ENCODE data around the gene FNDC3B.

Gene FNDC3B

DNA sequence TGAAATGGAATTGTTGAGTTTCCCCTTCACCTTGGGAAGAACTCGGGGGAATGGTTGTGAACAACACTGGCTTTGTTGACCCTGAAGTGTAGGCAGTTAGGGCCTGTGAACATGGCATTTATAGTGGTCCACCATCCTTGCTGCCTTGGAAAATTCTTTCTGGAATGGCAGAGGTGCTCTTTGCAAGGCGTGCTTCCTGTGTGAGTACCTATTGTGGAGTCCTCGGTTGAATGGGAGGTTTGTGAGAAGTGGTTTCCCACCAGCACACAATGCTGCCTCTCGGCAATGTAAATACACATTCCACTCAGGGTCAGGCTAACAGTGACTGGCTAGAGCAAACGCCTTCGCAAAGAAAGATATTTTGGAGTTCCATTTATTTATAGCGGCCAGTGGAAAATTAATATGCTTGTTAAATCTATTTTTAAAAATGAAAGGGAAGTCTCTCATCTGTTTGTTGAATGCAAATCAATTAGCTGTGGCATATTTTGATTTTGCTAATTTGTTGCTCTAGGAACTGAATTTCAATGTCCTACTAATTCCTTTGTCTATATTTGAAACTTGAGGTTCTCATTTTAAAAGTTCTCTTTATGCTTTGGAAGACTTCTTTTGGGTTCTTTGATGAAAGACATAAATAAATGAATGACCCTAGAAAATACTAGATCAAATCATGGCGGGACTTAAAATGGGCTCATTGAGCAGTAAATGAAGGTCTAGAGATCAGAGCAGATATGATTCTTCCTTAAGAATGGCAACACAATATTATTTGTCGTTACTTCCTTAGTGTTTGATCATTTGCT, 59.5 kb downstream of the FNDC3B start:
- H3K36me3 Mint-ChIP-seq = no peaks in the 10 kb centered on the region

DNA sequence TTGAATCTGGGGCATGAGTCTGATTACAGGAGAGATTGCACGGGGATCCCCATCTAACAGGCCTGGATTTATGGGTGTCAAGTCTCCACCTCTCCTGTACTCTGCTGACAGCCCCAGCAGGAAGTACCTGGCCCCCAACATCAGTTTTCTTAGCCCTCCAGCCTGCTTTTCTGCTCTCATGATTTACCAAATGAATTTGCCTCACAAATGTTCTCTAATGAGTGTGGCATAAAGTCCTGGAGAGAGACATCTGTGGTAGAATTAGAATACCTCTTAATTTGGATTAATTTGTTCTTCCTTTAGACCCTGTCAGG, 60.1 kb downstream of the FNDC3B start:
- H3K36me3 Mint-ChIP-seq = no peaks in the 10 kb centered on the region
- H3K27me3 Mint-ChIP-seq = no peaks in the 10 kb centered on the region
- no peak overlapping the region for H3K27ac Mint-ChIP-seq
- no peaks in the 10 kb centered on the region for H3K9me3 Mint-ChIP-seq (ENCODE audit: low read depth)
- peaks cover 80% of the 10 kb centered on the region for H3K4me1 Mint-ChIP-seq (ENCODE audit: low read depth)
- H3K4me3 Mint-ChIP-seq = no peak overlapping the region

More for the DNA sequence above, 59.5 kb downstream of the FNDC3B start:
- Mint-ChIP-seq H3K4me3 (no peak overlapping the region), H3K4me1 (ENCODE audit: low read depth) (peaks cover 78% of the 10 kb centered on the region), H3K27me3 (no peaks in the 10 kb centered on the region), H3K27ac (no peak overlapping the region), H3K9me3 (ENCODE audit: low read depth) (no peaks in the 10 kb centered on the region)

GRCh38 chr3:172100482-172100881, 61.1 kb downstream of the FNDC3B start:
- H3K27ac Mint-ChIP-seq = no peak overlapping the region
- H3K27me3 Mint-ChIP-seq = no peaks in the 10 kb centered on the region
- peaks cover 79% of the 10 kb centered on the region for H3K4me1 Mint-ChIP-seq (ENCODE audit: low read depth)
- H3K9me3 Mint-ChIP-seq (ENCODE audit: low read depth) = no peaks in the 10 kb centered on the region
- H3K36me3 Mint-ChIP-seq = no peaks in the 10 kb centered on the region
- no peak overlapping the region for H3K4me3 Mint-ChIP-seq

GRCh38 chr3:172101107-172101506, 61.7 kb downstream of the FNDC3B start:
- Mint-ChIP-seq H3K4me1 (ENCODE audit: low read depth) (peaks cover 80% of the 10 kb centered on the region), H3K36me3 (no peaks in the 10 kb centered on the region), H3K27ac (no peak overlapping the region), H3K4me3 (no peak overlapping the region), H3K9me3 (ENCODE audit: low read depth) (no peaks in the 10 kb centered on the region), H3K27me3 (no peaks in the 10 kb centered on the region)

- peaks cover 82% of the 10 kb centered on the region for H3K4me1 Mint-ChIP-seq (ENCODE audit: low read depth)
- H3K27ac Mint-ChIP-seq = peak overlapping the region; percentile 28
- no peaks in the 10 kb centered on the region for H3K27me3 Mint-ChIP-seq
- H3K9me3 Mint-ChIP-seq (ENCODE audit: low read depth) = no peaks in the 10 kb centered on the region
- H3K4me3 Mint-ChIP-seq = peak overlapping the region; percentile 24
- no peaks in the 10 kb centered on the region for H3K36me3 Mint-ChIP-seq
Measured at GRCh38 chr3:172102123-172102882, 62.9 kb downstream of the FNDC3B start.

- no peaks in the 10 kb centered on the region for H3K9me3 Mint-ChIP-seq (ENCODE audit: low read depth)
- H3K27me3 Mint-ChIP-seq = no peaks in the 10 kb centered on the region
- H3K27ac Mint-ChIP-seq = peak overlapping the region; percentile 13
- H3K36me3 Mint-ChIP-seq = no peaks in the 10 kb centered on the region
- peak overlapping the region; percentile 24 for H3K4me3 Mint-ChIP-seq
- H3K4me1 Mint-ChIP-seq (ENCODE audit: low read depth) = peaks cover 86% of the 10 kb centered on the region
Measured at GRCh38 chr3:172102883-172103310, 63.5 kb downstream of the FNDC3B start.

DNA sequence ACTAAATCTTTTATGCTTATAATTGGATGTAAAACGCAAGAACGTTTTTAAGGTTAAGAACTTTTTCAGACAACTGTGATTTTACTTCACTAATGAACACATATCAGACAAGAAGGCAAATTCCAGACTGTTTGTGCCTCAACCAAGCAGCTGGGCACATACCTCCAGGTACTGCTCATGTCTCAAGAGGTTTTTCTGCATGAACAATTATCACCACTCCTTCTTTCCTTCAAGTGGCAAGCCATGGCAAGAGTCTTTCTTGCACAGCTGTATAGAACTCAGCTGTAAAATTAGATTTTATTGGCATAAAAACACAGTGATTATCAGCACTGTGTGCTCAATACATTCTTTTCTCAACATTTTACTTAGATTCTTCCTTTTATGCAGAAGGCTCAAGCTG, 64.3 kb downstream of the FNDC3B start:
- peak overlapping the region; percentile 11 for H3K4me3 Mint-ChIP-seq
- H3K4me1 Mint-ChIP-seq (ENCODE audit: low read depth) = peaks cover 91% of the 10 kb centered on the region

GRCh38 chr3:172104471-172105072, 65.2 kb downstream of the FNDC3B start:
- Mint-ChIP-seq H3K36me3 (no peaks in the 10 kb centered on the region), H3K4me3 (no peak overlapping the region), H3K27me3 (no peaks in the 10 kb centered on the region), H3K9me3 (ENCODE audit: low read depth) (no peaks in the 10 kb centered on the region), H3K27ac (no peak overlapping the region), H3K4me1 (ENCODE audit: low read depth) (peaks cover 89% of the 10 kb centered on the region)

More for the DNA sequence above, 64.3 kb downstream of the FNDC3B start:
- H3K27me3 Mint-ChIP-seq = no peaks in the 10 kb centered on the region
- H3K27ac Mint-ChIP-seq = no peak overlapping the region
- no peaks in the 10 kb centered on the region for H3K36me3 Mint-ChIP-seq
- no peaks in the 10 kb centered on the region for H3K9me3 Mint-ChIP-seq (ENCODE audit: low read depth)

- Mint-ChIP-seq H3K9me3 (ENCODE audit: low read depth) (no peaks in the 10 kb centered on the region), H3K27me3 (no peaks in the 10 kb centered on the region), H3K27ac (peak overlapping the region; percentile 94), H3K36me3 (no peaks in the 10 kb centered on the region), H3K4me3 (peak overlapping the region; percentile 78), H3K4me1 (ENCODE audit: low read depth) (peaks cover 83% of the 10 kb centered on the region)
Measured at GRCh38 chr3:172106037-172106954, 66.9 kb downstream of the FNDC3B start.

DNA sequence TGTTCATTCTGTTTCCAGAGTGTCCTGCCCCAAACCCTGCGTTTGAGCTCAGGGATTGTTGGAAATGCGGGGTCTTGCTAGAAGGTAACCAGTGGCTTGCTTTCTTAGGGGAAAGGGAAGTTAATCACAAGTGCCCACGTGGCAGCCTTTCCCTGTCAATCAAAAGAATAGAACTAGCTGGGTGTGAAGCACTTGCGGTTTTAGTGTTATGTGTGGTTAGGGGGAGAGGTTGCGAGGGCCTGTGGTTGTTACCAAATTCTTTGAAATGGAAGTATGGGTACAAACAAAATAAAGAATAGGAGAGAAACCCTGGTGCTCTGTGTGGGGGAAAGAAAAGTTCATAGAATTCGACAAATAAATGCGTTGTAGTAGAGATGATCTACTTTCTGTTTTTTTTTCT, 67.6 kb downstream of the FNDC3B start:
- peak overlapping the region; percentile 78 for H3K4me3 Mint-ChIP-seq

DNA sequence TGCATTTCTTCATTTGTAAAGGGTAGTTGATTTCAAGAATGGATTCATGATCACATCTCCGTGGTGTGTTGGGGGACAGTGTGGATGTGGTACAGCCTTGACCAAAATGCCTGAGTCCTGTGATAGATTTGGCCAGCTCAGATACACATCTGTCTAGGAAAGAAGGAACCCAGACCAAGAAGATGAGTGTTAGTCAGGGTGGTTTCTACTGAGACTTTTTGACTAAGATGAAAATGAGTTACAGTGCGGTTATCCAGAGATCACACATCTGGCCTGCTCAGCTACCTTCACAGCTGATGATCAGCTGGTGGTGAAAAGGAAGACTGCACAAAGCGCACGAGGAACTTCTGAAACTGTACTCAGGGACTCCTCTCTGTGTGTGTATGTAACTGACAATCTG, 68.0 kb downstream of the FNDC3B start:
- peaks cover 72% of the 10 kb centered on the region for H3K4me1 Mint-ChIP-seq (ENCODE audit: low read depth)
- peaks cover 2% of the 10 kb centered on the region for H3K27me3 Mint-ChIP-seq
- H3K27ac Mint-ChIP-seq = peak overlapping the region; percentile 94
- peak overlapping the region; percentile 78 for H3K4me3 Mint-ChIP-seq
- no peaks in the 10 kb centered on the region for H3K36me3 Mint-ChIP-seq
- no peaks in the 10 kb centered on the region for H3K9me3 Mint-ChIP-seq (ENCODE audit: low read depth)

More for the DNA sequence above, 67.6 kb downstream of the FNDC3B start:
- Mint-ChIP-seq H3K9me3 (ENCODE audit: low read depth) (no peaks in the 10 kb centered on the region), H3K27me3 (no peaks in the 10 kb centered on the region), H3K4me1 (ENCODE audit: low read depth) (peaks cover 76% of the 10 kb centered on the region), H3K36me3 (no peaks in the 10 kb centered on the region), H3K27ac (peak overlapping the region; percentile 94)

GRCh38 chr3:172110127-172110779, 70.9 kb downstream of the FNDC3B start:
- Mint-ChIP-seq H3K27ac (no peak overlapping the region), H3K36me3 (peaks cover 13% of the 10 kb centered on the region), H3K4me1 (ENCODE audit: low read depth) (peaks cover 51% of the 10 kb centered on the region), H3K4me3 (no peak overlapping the region), H3K9me3 (ENCODE audit: low read depth) (no peaks in the 10 kb centered on the region), H3K27me3 (peaks cover 2% of the 10 kb centered on the region)

- peaks cover 42% of the 10 kb centered on the region for H3K4me1 Mint-ChIP-seq (ENCODE audit: low read depth)
- no peak overlapping the region for H3K27ac Mint-ChIP-seq
Measured at GRCh38 chr3:172111163-172111562, 71.8 kb downstream of the FNDC3B start.

More at GRCh38 chr3:172111163-172111562, 71.8 kb downstream of the FNDC3B start:
- Mint-ChIP-seq H3K27me3 (peaks cover 2% of the 10 kb centered on the region), H3K4me3 (no peak overlapping the region), H3K36me3 (peaks cover 13% of the 10 kb centered on the region), H3K9me3 (ENCODE audit: low read depth) (no peaks in the 10 kb centered on the region)
